OCI-M2 (cell line): ENCODE results near the gene ZNF853.
"Not testable (repeated sequence)": the region's sequence is repeated elsewhere in the genome, so short reads cannot be mapped to it uniquely, and the experiment has no call there.

Experiments used
- DNase-seq: peaks from one replicate; lab custom pipeline; 2025; ENCODE audit not compliant: unreplicated experiment; lab: John Stamatoyannopoulos, UW

ZNF853 gene

GRCh38 chr7:6614953-6615722, at the start of gene ZNF853:
Gene ZNF853, plus strand, starts transcription at chr7:6615610. Its CDS starts 565 bp downstream, at chr7:6616175.
- DNase-seq: no peak

DNA sequence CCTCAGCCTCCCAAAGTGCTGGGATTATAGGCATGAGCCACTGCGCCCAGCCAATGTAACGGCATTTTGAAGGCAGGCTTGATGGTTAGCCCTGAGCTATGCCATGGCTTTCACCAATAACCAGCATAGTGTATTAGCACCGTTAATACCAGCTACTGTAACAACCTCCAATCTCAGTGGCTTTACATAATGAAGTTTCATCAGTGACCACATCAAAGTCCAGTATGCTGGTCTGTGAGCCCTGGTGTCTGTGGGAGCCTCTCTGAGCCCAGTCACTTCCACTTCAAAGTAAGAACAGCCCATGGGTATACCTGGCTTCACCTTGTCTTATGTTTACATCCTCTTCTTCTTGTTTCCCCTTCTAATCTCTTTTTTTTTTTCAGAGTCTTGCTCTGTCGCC, 49.8 kb upstream of the ZNF853 start:
- no peak for DNase-seq

DNA sequence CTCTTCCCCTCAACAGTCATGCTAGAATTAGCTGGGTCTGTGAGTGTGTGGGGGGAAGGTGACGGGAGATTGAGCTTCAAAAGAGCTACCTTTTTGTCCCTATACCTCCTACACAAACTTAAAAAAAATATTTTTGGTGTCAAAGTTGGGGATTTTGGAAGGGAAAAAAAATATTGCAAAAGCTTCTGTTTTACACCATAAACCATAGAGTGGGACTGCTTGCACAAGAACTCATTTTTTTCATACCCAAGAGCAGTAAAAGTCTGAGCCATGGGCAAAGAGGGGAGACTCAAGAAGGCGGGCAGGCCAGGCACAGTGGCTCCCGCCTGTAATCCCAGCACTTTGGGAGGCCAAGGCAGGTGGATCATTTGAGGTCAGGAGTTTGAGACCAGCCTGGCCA, 47.5 kb upstream of the ZNF853 start:
- DNase-seq: no peak

DNA sequence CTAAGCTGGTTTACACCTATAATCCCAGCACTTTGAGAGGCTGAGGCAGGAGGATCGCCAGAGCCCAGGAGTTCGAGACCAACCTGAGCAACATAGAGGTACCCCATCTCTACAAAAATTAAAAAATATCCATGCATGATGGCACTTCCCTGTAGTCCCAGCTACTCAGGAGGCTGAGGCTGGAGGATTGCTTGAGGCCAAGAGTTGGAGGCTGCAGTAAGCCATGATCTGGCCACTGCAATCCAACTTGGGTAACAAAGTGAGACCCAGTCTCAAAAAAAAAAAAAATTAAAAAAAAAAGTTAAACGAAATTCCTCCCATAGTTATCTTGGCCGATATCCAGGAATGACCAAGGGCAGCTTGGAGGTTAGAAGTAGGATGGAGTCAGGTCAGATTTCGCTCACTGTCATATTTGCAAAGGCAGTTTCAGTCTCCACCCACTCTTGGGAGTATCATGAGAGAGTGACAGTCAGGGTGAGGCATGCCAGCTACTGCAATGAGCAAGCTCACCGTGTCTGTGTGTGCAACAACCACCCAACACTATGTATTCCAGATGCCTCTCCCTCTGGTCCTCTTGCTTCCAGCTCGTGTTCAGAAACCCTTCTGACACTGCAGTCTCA, 44.1 kb upstream of the ZNF853 start:
- no peak for DNase-seq

GRCh38 chr7:6575281-6576023, 40.0 kb upstream of the ZNF853 start:
- DNase-seq: no peak

GRCh38 chr7:6576024-6576866, 39.2 kb upstream of the ZNF853 start:
- DNase-seq: no peak

GRCh38 chr7:6576867-6577368, 38.5 kb upstream of the ZNF853 start:
- DNase-seq: not testable (repeated sequence)

- peak; percentile 27 for DNase-seq
Observed at GRCh38 chr7:6577369-6578113, 37.9 kb upstream of the ZNF853 start, which contains the start of gene ZDHHC4. Gene ZDHHC4, plus strand, starts transcription at chr7:6577454. Its CDS starts 3,108 bp downstream, at chr7:6580562.

GRCh38 chr7:6578114-6579084, 37.0 kb upstream of the ZNF853 start:
- no peak for DNase-seq

- DNase-seq: no peak
Observed at GRCh38 chr7:6579446-6579845, 36.0 kb upstream of the ZNF853 start.

GRCh38 chr7:6585746-6586432, 29.5 kb upstream of the ZNF853 start:
- DNase-seq: not testable (repeated sequence)

DNA sequence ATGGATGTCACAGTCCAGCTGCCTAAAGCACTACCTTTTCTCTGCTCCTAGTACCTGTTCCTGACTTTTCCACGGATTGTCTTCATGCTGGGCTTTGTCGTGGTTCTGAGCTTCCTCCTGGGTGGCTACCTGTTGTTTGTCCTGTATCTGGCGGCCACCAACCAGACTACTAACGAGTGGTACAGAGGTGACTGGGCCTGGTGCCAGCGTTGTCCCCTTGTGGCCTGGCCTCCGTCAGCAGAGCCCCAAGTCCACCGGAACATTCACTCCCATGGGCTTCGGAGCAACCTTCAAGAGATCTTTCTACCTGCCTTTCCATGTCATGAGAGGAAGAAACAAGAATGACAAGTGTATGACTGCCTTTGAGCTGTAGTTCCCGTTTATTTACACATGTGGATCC, 26.8 kb upstream of the ZNF853 start:
- DNase-seq: no peak

- no peak for DNase-seq
Observed at GRCh38 chr7:6589151-6589828, 26.1 kb upstream of the ZNF853 start.

GRCh38 chr7:6589829-6590644, 25.4 kb upstream of the ZNF853 start, which contains the start of gene INTS15:
Gene INTS15, plus strand, starts transcription at chr7:6590021. Its CDS starts 263 bp downstream, at chr7:6590284.
- no peak for DNase-seq

DNA sequence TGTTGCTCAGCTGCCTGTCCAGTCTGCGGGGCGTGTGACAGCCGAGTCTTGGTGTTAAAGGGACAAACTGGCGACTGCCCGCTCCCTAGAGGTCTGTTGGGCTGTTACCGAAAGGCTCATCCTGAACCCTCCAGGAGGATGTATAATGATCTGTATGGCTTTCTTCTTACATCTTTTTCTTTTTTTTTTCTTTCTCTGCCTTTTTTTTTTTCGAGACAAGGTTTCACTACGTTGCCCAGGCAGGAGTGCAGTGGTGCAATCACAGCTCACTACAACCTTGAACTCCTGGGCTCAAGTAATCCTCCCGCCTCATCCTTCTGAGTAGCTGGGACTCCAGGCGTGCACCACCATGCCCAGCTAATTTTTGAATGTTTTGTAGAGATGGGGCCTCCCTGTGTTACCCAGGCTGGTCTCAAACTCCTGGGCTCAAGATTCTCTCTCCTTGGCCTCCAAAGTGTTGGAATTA, 24.7 kb upstream of the ZNF853 start:
- no peak for DNase-seq

DNA sequence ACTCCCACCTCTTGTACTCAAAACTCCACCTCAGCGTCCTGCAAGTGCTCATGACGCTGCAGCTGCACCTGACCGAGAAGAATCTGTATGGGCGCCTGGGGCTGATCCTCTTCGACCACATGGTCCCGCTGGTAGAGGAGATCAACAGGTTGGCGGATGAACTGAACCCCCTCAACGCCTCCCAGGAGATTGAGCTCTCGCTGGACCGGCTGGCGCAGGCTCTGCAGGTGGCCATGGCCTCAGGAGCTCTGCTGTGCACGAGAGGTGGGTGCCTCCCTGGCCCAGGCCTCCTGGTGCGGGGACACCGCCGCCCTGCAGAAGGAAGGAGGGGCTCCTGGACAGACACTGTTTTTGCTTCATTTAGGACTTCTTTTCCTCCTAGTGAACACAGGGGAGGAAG, 15.3 kb upstream of the ZNF853 start:
- no peak for DNase-seq

DNA sequence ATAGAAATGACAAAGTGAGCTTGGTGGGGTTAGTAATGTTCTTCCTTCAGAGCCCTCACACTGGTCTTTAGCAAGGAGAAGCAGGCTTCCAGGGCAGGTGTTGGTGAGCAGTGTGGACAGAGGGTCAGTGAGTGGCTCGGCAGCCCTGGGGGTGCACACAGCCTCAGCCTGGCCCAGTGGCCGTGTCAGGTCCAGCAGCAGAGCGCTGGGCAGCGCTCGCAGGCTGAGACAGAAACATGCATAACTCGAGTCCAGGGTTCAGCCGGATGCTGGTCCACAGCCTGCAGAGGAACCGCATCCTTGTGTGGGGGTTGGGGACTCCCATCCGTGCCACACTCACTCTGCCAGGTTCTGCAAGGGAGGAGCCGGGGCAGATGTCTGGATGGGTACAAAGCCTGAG, 11.0 kb upstream of the ZNF853 start:
- DNase-seq: no peak
